Mucosa of stomach (tissue), 1 donor: ENCODE data around the gene SSH2.

ENCODE experiments used
- H3K27me3 ChIP-seq: one replicate; pipeline ENCODE4 v1.7.0; 2013; ENCODE audit warnings: mild to moderate bottlenecking, low read length; ENCODE audit not compliant: control insufficient read depth, insufficient read depth
- H3K36me3 ChIP-seq: one replicate; pipeline ENCODE4 v1.7.0; 2013; ENCODE audit warnings: low read length; ENCODE audit not compliant: control insufficient read depth, insufficient read depth
- H3K4me1 ChIP-seq: one replicate; pipeline ENCODE4 v1.7.0; 2013; ENCODE audit warnings: mild to moderate bottlenecking, low read length; ENCODE audit not compliant: control insufficient read depth, insufficient read depth
- H3K4me3 ChIP-seq: one replicate; pipeline ENCODE4 v1.7.0; 2013; ENCODE audit warnings: low read length
- H3K9ac ChIP-seq: one replicate; pipeline ENCODE4 v1.7.0; 2013; ENCODE audit warnings: mild to moderate bottlenecking, low read length, moderate library complexity
- H3K9me3 ChIP-seq: one replicate; pipeline ENCODE4 v1.7.0; 2013; ENCODE audit warnings: mild to moderate bottlenecking, low read length, moderate library complexity; ENCODE audit not compliant: control insufficient read depth
- donor health status: Pancreatic carcinoma.

The SSH2 gene

GRCh38 chr17:29760279-29761039 is 169.6 kb downstream of the SSH2 start:
- peak overlapping the region; percentile 49 for H3K9ac ChIP-seq
- H3K36me3 ChIP-seq, result no peaks in the 10 kb centered on the region
- peak overlapping the region; percentile 10 for H3K4me3 ChIP-seq

GRCh38 chr17:29758255-29758654 is 171.8 kb downstream of the SSH2 start:
- Histone ChIP-seq H3K9me3 (no peaks in the 10 kb centered on the region), H3K36me3 (no peaks in the 10 kb centered on the region), H3K4me3 (no peak overlapping the region)

More at GRCh38 chr17:29760279-29761039, 169.6 kb downstream of the SSH2 start:
- H3K27me3 ChIP-seq, result peaks cover 4% of the 10 kb centered on the region
- no peaks in the 10 kb centered on the region for H3K9me3 ChIP-seq
- peaks cover 3% of the 10 kb centered on the region for H3K4me1 ChIP-seq

GRCh38 chr17:29757788-29758187 is 172.2 kb downstream of the SSH2 start:
- no peaks in the 10 kb centered on the region for H3K36me3 ChIP-seq
- H3K4me3 ChIP-seq, result no peak overlapping the region
- H3K9me3 ChIP-seq, result no peaks in the 10 kb centered on the region
- peaks cover 3% of the 10 kb centered on the region for H3K4me1 ChIP-seq
- no peak overlapping the region for H3K9ac ChIP-seq
- peaks cover 4% of the 10 kb centered on the region for H3K27me3 ChIP-seq

More at GRCh38 chr17:29758255-29758654, 171.8 kb downstream of the SSH2 start:
- H3K4me1 ChIP-seq, result peaks cover 3% of the 10 kb centered on the region
- H3K9ac ChIP-seq, result no peak overlapping the region
- peaks cover 4% of the 10 kb centered on the region for H3K27me3 ChIP-seq

GRCh38 chr17:29753845-29754439 is 176.1 kb downstream of the SSH2 start:
- Histone ChIP-seq H3K4me3 (no peak overlapping the region), H3K4me1 (no peaks in the 10 kb centered on the region), H3K9ac (no peak overlapping the region), H3K36me3 (no peaks in the 10 kb centered on the region), H3K9me3 (no peaks in the 10 kb centered on the region), H3K27me3 (no peaks in the 10 kb centered on the region)

- H3K27me3 ChIP-seq, result no peaks in the 10 kb centered on the region
- H3K4me3 ChIP-seq, result no peak overlapping the region
- H3K9ac ChIP-seq, result no peak overlapping the region
- H3K36me3 ChIP-seq, result no peaks in the 10 kb centered on the region
- peaks cover 9% of the 10 kb centered on the region for H3K4me1 ChIP-seq
- no peaks in the 10 kb centered on the region for H3K9me3 ChIP-seq
Observed at GRCh38 chr17:29749045-29749825, 180.8 kb downstream of the SSH2 start.

GRCh38 chr17:29748400-29748799 is 181.6 kb downstream of the SSH2 start:
- H3K9ac ChIP-seq, result no peak overlapping the region
- peaks cover 12% of the 10 kb centered on the region for H3K4me1 ChIP-seq
- H3K36me3 ChIP-seq, result no peaks in the 10 kb centered on the region
- no peaks in the 10 kb centered on the region for H3K27me3 ChIP-seq
- no peaks in the 10 kb centered on the region for H3K9me3 ChIP-seq
- no peak overlapping the region for H3K4me3 ChIP-seq

GRCh38 chr17:29747660-29748059 is 182.4 kb downstream of the SSH2 start:
- no peak overlapping the region for H3K4me3 ChIP-seq
- H3K36me3 ChIP-seq, result no peaks in the 10 kb centered on the region
- H3K27me3 ChIP-seq, result no peaks in the 10 kb centered on the region
- peaks cover 12% of the 10 kb centered on the region for H3K4me1 ChIP-seq
- H3K9ac ChIP-seq, result no peak overlapping the region
- no peaks in the 10 kb centered on the region for H3K9me3 ChIP-seq

GRCh38 chr17:29746669-29747068 is 183.4 kb downstream of the SSH2 start:
- H3K4me3 ChIP-seq, result no peak overlapping the region
- no peak overlapping the region for H3K9ac ChIP-seq
- no peaks in the 10 kb centered on the region for H3K36me3 ChIP-seq
- H3K9me3 ChIP-seq, result no peaks in the 10 kb centered on the region
- H3K27me3 ChIP-seq, result no peaks in the 10 kb centered on the region
- H3K4me1 ChIP-seq, result peaks cover 12% of the 10 kb centered on the region

GRCh38 chr17:29744121-29744520 is 185.9 kb downstream of the SSH2 start:
- peaks cover 12% of the 10 kb centered on the region for H3K4me1 ChIP-seq
- no peaks in the 10 kb centered on the region for H3K36me3 ChIP-seq
- H3K27me3 ChIP-seq, result no peaks in the 10 kb centered on the region
- H3K9ac ChIP-seq, result no peak overlapping the region
- no peak overlapping the region for H3K4me3 ChIP-seq
- H3K9me3 ChIP-seq, result no peaks in the 10 kb centered on the region

GRCh38 chr17:29742210-29742513 is 187.9 kb downstream of the SSH2 start:
- H3K4me1 ChIP-seq, result peaks cover 12% of the 10 kb centered on the region
- no peaks in the 10 kb centered on the region for H3K27me3 ChIP-seq

GRCh38 chr17:29740017-29740416 is 190.0 kb downstream of the SSH2 start:
- Histone ChIP-seq H3K4me3 (no peak overlapping the region), H3K4me1 (peaks cover 11% of the 10 kb centered on the region), H3K27me3 (no peaks in the 10 kb centered on the region), H3K36me3 (no peaks in the 10 kb centered on the region), H3K9me3 (no peaks in the 10 kb centered on the region), H3K9ac (no peak overlapping the region)

More at GRCh38 chr17:29742210-29742513, 187.9 kb downstream of the SSH2 start:
- Histone ChIP-seq H3K9me3 (no peaks in the 10 kb centered on the region), H3K4me3 (no peak overlapping the region), H3K36me3 (no peaks in the 10 kb centered on the region), H3K9ac (no peak overlapping the region)

GRCh38 chr17:29734640-29735039 is 195.4 kb downstream of the SSH2 start:
- H3K9ac ChIP-seq, result no peak overlapping the region
- H3K36me3 ChIP-seq, result no peaks in the 10 kb centered on the region
- H3K4me1 ChIP-seq, result peaks cover 8% of the 10 kb centered on the region
- no peak overlapping the region for H3K4me3 ChIP-seq
- no peaks in the 10 kb centered on the region for H3K27me3 ChIP-seq
- no peaks in the 10 kb centered on the region for H3K9me3 ChIP-seq
